Measurements from ENCODE around the gene RFWD3.

Gene RFWD3

DNA sequence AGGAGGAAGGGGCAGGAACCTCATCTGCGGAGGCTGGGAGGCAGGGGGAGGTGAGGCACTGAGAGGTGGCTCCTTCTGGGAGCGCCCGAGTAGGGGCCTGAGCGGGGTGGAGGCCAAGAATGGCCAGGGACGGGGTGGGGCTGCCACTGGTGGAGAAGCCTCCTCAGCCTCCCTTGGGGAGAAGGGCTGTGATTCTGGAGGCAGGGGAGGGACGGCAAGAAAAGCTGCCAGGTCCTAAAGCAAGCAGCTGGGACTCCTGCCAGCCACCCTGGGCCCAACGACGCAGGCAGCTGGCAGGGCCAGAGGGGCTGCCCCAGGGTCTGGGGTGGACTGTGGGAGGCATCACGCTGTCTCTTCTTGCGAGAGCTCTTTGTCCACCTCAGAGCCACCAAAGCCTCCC is 46.6 kb upstream of the RFWD3 start:
- Histone ChIP-seq H2AFZ (ENCODE audit: low read length) (no peak overlapping the region), H3K4me3 (ENCODE audit: low read depth, low read length, poor library complexity, severe bottlenecking) (no peak overlapping the region), H3K27me3 (ENCODE audit: insufficient read depth, low read length) (no peaks in the 10 kb centered on the region; the same call in 1 of the 2 replicates), H3K9me2 (ENCODE audit: low read depth, low read length) (no peaks in the 10 kb centered on the region), H3K9me3 (ENCODE audit: low read length) (no peaks in the 10 kb centered on the region), H3K4me2 (ENCODE audit: low read length) (no peak overlapping the region), H3K4me1 (ENCODE audit: insufficient read depth, low read length, severe bottlenecking) (no peaks in the 10 kb centered on the region), H3K27ac (ENCODE audit: low read depth, low read length, poor library complexity, severe bottlenecking) (no peak overlapping the region), H3K9ac (ENCODE audit: low read length) (no peak overlapping the region), H3K79me2 (ENCODE audit: insufficient read depth, low read length) (no peaks in the 10 kb centered on the region), H3F3A (ENCODE audit: insufficient read depth, low read length) (no peaks in the 10 kb centered on the region), H4K20me1 (ENCODE audit: insufficient read depth, low read length) (no peaks in the 10 kb centered on the region), H3K36me3 (ENCODE audit: insufficient read depth, low read length) (no peaks in the 10 kb centered on the region)
- no peak for TF ChIP-seq EZH2 (IDR thresholded peaks at IDR 0.05; ENCODE audit: borderline replicate concordance, low read length)
- no peak for TF ChIP-seq CTCF (IDR thresholded peaks at IDR 0.05; ENCODE audit: low read length)

GRCh38 chr16:74711938-74712337 is 45.3 kb upstream of the RFWD3 start:
- H2AFZ ChIP-seq (ENCODE audit: low read length) = no peak overlapping the region
- no peaks in the 10 kb centered on the region for H3K4me1 ChIP-seq (ENCODE audit: insufficient read depth, low read length, severe bottlenecking)
- no peaks in the 10 kb centered on the region for H3K36me3 ChIP-seq (ENCODE audit: insufficient read depth, low read length)
- no peak overlapping the region for H3K4me3 ChIP-seq (ENCODE audit: low read depth, low read length, poor library complexity, severe bottlenecking)
- H3K9me2 ChIP-seq (ENCODE audit: low read depth, low read length) = no peaks in the 10 kb centered on the region
- no peak overlapping the region for H3K9ac ChIP-seq (ENCODE audit: low read length)
- H3K79me2 ChIP-seq (ENCODE audit: insufficient read depth, low read length) = no peaks in the 10 kb centered on the region
- H3K9me3 ChIP-seq (ENCODE audit: low read length) = no peaks in the 10 kb centered on the region
- no peak overlapping the region for H3K27ac ChIP-seq (ENCODE audit: low read depth, low read length, poor library complexity, severe bottlenecking)
- no peak overlapping the region for H3K4me2 ChIP-seq (ENCODE audit: low read length)
- H3K27me3 ChIP-seq (ENCODE audit: insufficient read depth, low read length) = no peaks in the 10 kb centered on the region; the same call in 1 of the 2 replicates
- no peak for TF ChIP-seq EZH2 (IDR thresholded peaks at IDR 0.05; ENCODE audit: borderline replicate concordance, low read length)
- no peak for TF ChIP-seq CTCF (IDR thresholded peaks at IDR 0.05; ENCODE audit: low read length)
- no peaks in the 10 kb centered on the region for H3F3A ChIP-seq (ENCODE audit: insufficient read depth, low read length)
- H4K20me1 ChIP-seq (ENCODE audit: insufficient read depth, low read length) = no peaks in the 10 kb centered on the region

GRCh38 chr16:74710401-74710800 is 43.7 kb upstream of the RFWD3 start:
- no peaks in the 10 kb centered on the region; the same call in none of the 2 replicates for H3K27me3 ChIP-seq (ENCODE audit: insufficient read depth, low read length)
- no peaks in the 10 kb centered on the region for H3K36me3 ChIP-seq (ENCODE audit: insufficient read depth, low read length)
- H3K27ac ChIP-seq (ENCODE audit: low read depth, low read length, poor library complexity, severe bottlenecking) = no peak overlapping the region
- no peaks in the 10 kb centered on the region for H3K9me3 ChIP-seq (ENCODE audit: low read length)
- H3K4me2 ChIP-seq (ENCODE audit: low read length) = no peak overlapping the region
- no peak overlapping the region for H2AFZ ChIP-seq (ENCODE audit: low read length)
- no peaks in the 10 kb centered on the region for H3K9me2 ChIP-seq (ENCODE audit: low read depth, low read length)
- no peak overlapping the region for H3K4me3 ChIP-seq (ENCODE audit: low read depth, low read length, poor library complexity, severe bottlenecking)
- H3K79me2 ChIP-seq (ENCODE audit: insufficient read depth, low read length) = no peaks in the 10 kb centered on the region
- TF ChIP-seq EZH2 (IDR thresholded peaks at IDR 0.05; ENCODE audit: borderline replicate concordance, low read length) = no peak
- no peak for TF ChIP-seq CTCF (IDR thresholded peaks at IDR 0.05; ENCODE audit: low read length)
- no peaks in the 10 kb centered on the region for H3F3A ChIP-seq (ENCODE audit: insufficient read depth, low read length)
- no peaks in the 10 kb centered on the region for H3K4me1 ChIP-seq (ENCODE audit: insufficient read depth, low read length, severe bottlenecking)
- H3K9ac ChIP-seq (ENCODE audit: low read length) = no peak overlapping the region
- no peaks in the 10 kb centered on the region for H4K20me1 ChIP-seq (ENCODE audit: insufficient read depth, low read length)
